DMS53 treated with DMSO at 0.1 percent for 48 hours (cell line): ENCODE measurements around the gene C6orf118.

ENCODE experiments used
- DNase-seq: peaks from one replicate; lab custom pipeline; 2025; ENCODE audit not compliant: unreplicated experiment; lab: John Stamatoyannopoulos, UW

The C6orf118 gene

DNA sequence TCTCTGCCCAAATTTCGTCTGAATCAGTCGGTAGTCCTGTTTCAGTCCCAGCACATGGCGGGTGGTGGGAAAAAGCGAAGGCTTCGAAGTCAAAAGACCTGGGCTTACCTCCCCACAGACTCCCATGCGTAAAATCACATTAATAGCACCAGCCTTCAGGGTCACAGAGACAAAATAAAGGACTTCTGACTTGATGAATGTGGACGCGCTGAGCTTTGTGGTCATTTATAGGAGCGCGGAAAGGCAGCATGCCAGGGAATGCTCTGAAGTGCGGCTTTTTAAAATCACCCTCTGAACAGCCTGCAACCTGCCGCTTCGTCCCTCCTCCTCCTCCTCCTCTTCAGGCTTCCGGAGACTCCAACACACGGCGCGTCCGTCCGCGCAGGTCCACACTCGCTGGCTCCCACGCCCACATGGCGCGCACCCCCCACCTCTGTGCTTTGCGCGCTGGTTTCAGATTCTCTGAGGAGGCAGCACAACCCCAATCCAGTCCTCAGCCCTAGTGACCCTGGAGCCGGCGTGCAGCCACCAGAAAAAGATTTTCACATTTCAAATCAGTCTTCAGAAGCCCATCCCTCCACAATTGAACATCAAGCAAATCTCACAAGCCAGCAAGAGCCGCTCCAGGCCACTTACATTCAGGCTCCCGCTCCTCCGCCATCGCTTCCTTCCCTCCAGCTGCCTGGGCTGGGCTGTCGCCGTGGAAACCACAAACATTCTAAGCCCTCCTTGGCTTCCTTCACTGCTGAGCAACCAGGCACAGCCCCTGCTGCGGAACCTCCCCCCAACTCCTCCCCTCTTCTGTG lies at the start of gene C6orf118:
Gene C6orf118 (minus strand): TSS at position 680 of the 806 bp plus-strand sequence. CDS start 19 bp downstream, at position 661.
- DNase-seq = peak; percentile 44

DNA sequence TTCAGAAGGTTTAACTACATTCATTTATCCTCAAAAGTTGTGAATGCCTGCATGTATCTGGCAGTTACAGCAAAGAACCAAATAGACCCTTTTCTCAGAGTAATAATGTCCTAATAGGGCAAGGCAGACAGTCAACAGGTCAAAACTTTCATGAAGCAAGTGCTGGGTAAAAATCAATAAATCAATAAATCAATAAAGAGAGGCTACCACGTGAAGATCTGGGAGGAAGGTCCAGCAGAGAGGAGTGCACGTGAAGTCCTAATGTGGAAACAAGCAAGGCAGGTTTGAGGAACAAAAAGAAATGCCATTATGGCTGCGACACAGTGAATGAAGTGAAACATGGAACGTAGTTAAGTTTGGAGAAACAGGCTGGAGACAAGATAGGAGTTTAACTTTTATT lies 36.3 kb upstream of the C6orf118 start:
- no peak for DNase-seq

DNA sequence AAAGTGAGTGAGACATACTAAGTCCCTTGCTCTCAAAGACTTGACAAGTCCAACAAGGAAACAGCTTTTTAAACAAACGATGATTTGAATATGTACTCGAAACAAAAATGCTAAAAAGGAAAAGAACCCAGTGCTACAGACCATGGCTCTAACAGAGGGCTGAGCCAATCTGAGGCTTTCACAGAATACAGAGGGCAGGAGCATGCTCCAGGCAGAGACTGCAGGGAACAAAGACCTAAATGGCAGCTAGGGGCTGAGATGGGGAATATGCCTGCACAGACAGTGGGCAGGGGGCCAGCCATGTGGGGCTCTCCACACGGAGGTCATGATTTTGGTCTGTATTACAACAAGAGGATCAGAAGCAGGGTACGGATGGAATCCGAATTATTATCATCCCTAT lies 31.1 kb upstream of the C6orf118 start:
- DNase-seq = no peak

DNA sequence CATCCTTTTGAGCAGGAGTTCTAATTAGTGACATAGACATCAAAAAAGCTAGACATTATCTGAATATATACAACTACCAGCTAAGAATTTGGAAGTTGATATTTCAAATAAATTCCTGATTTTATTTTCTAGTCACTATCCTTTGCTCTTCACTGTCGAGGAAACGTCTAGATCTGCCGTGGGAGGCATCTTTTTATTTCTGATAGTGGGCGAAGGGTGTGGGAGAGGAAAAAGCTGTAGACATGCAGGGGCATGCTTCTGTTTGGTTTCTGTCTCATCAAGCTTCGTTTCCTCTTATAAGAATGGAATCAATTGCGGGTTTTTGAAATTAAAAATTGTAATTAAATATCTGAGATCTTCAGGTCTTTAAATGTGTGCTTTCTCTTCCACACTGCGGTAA lies 16.2 kb upstream of the C6orf118 start:
- no peak for DNase-seq

DNA sequence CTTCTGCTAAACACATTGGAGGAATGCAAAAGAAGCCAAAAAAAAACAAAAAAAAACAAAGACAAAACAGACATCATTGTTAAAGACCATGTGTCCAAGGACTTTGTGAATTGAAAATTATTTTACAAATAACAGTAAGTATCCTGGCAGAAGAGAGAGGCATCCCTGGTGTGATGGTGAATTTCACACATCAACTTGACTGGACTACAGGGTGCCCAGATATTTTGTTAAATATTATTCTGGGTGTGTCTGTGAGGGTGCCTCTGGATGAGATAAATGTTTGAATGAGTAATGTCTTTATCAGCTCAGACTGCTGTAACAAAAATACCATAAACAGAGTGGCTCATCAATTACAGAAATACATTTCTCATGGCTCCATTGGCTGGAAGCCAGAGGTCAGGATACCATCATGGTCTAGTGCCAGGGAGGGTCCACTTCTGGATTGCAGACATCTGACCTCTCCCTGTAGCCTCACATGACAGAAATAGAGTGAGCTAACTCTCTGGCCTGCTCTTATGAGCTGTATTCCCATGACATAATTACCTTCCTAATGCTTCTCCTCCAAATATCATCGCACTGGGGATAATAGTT lies 12.2 kb upstream of the C6orf118 start:
- DNase-seq = no peak

DNA sequence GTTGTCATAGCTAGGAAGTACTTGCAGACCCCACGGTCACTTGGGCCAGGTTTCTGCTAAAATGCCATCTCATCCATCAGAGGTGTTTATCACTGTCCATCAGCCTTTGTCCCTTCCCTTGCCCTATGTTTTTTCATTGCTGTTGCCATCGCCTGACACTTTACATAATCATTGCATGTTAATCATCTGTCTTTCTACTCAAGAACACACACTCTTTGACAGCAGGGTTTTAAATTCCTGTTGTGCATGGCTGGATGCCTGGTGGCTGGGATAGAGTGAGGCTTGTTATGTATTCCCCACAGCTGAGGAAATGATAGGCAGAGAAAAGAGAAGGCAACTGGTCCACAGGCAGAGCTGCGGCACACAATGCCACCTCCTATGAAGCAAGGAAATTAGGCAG lies 11.7 kb upstream of the C6orf118 start:
- DNase-seq = no peak

DNA sequence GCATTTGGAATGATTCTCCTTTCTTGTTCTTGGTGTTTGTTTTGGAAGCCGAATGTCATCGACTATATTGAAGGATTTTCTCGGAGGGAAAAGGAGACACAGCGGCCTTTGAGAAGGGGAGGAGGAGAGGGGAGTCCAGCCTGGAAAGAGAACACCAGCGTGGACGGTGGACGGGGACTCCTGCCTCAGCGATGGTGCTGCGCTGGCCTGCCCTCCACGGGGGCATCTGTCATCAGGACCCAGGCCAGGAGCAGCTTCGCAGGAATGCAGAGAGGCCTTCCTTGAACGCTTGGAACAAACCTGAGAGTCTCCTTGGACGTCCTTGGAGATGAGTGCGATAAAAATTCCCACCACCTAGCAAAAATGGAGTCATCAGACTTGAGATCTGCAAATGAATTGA lies 8.3 kb upstream of the C6orf118 start:
- no peak for DNase-seq

DNA sequence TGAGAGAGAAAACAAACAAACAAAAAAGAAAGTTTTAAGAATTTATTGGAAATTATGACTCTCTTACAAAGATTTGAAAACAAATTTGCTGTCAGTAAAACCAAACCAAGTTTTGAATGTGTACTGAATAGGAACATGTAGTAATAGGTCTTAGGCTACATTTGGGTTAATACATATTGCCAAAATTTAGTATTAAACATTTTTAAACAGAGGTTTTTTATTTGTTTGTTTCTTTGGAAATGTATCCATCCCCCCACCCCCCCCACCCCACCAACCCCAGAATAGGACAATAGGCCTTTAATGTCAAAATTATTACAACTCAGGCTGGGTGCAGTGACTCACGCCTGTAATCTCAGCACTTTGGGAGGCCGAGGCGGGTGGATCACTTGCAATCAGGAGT lies 2.5 kb downstream of the C6orf118 start:
- no peak for DNase-seq

DNA sequence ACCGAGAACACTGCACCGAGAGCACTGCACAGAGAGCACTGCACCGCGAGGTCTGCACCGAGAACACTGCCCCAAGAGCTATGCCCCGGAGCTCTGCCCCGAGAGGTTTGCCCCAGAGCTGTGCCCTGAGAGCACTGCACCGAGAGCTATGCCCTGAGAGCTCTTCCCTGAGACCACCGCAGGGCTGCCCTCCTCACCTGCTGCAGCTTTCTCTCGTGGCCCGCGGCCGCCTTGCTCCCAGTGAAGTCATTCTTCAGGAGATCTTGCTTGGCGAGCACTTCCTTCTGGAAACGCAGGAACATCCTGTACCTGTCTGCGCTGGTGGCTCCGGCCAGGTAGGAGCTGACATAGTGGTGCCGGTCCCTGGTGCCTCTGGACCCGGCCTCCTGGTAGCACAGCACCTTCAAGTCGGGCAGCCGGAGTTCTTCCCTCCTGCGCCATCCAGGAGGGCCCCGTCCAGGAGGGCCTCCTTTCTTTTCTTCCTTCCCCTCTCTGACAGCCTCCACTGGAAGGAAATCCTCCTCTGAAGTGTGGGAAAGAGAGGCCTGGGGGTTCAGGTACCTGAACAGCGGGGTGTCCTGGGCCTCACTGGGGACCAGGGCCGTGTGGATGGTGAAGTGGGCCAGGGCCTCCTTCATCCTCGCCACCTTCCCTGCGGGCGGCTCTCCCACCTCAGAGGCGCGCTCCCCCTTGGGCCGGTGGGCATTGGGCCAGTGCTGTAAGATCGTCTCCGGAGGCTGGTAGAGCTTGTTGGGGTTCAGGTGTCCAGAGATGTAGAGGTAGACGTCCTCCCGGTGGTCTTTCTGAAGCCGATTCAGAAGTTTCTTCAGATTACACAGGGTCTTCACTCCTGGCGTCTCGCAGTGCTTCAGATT lies 7.8 kb downstream of the C6orf118 start:
- DNase-seq = no peak

DNA sequence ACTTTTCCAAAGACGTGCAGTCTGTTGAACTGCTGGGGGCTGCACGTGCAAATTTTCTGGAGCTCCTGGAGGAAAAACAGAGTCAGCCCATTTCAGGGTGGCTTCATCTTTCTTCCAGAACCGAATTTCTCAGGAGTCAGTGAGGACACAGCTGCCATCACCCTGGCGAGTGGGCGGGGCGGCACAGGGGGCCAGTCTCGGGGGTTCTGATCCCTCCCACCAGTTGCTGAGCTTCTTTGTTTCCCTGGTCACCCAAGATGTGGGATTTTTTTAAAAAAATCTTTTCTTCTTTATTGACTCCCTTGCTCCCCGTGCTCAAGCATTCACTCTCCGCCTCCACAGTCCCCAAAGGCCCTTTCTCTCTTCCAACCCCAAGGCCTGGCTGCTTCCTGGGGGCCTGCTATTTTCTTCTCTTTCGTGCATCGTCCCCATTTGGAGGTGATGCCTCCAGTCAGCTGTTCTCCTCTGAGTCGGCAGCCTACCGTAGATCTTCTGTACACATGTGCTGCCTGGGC lies 8.9 kb downstream of the C6orf118 start:
- no peak for DNase-seq

DNA sequence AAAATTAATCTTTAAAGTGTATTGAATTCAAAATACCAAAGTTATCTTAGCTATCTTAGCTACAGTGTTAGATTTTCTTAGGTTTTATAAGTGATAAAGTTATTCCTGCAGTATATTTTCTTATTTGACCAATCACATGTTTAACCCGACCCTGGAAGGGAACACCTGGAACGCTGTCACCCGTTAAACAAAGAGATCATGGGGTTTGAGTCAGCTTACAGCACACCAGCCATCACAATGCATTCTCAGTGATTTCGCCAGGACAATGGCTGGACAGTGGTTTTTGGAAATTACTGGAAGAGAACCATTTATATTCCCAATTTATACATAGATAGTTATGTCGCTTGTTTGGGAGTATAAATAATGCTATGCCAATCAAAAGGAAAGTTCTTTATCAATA lies 10.5 kb downstream of the C6orf118 start:
- DNase-seq = no peak

DNA sequence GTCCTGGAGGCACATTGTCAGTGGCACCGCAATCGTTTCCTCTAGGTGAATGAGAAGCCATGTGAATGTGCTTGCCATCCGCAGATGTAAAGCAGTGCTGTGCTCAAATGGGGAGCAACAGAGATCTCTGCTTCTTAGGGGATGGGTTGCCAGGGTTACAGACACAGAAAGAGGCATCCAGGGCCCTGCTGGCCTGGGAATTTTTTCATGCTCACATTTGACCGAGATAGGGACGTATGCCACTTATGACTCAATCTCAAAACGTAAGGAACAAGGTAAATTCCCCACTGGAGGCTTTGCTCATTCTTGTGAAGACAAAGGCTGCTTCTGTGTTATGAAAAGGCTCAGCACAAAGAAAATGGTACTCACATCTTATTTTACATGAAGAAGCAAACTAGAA lies 11.0 kb downstream of the C6orf118 start:
- no peak for DNase-seq

DNA sequence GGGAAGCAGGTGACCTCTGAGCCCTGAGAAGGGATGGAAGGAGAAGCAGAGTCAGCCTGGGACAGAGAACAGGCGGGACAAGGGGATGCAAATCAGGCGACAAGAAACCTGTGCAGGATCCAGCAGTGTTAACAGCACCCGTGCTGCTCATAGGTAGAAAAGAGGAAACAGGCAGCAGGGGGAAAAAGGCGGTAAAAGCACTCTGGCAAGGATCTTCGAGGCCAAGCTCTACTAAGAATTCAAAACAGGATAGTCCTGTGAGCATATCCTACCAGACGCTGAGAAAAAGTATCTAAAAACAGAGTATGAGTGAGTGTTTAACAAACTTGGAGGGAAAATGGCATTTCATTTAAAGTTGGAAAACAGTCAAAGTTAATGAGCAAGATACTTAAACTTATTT lies 16.7 kb downstream of the C6orf118 start:
- no peak for DNase-seq

DNA sequence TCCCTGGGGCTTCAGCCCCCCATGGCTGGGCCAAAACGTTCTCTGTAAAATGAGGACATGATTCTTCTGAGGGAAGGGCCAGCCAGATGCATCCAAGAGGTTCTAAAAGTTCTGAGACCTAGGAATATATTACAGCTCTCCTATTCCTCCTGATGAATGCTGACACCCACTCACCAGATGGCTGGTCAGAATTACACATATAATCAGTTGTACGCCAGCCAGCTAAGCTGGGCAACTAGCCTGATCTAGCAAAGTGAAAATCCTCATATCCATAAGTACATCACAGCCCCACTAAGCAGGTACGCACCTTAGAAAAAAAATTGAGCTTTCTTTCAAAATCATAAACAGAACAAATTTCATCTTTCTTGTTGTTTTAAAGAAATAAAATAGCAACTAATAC lies 34.8 kb downstream of the C6orf118 start:
- no peak for DNase-seq

DNA sequence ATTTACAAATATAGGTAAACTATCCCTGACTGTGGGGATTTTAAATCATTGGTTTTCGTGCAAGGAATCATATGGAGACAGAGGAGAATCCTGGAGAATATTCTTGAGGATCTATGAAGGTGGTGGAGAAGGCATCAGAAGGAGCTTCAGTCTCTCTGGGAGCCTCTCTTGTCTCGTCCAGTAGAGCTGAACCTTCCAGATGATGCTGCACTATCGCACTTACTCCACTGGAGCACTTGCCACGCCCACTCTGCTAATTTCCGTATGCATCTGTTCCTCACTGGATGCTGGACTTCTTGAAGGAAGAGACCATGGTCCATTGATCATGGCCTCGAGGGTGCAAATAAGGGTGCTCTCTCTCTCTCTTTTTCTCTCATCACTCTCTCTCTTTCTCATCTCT lies 36.8 kb downstream of the C6orf118 start:
- no peak for DNase-seq

DNA sequence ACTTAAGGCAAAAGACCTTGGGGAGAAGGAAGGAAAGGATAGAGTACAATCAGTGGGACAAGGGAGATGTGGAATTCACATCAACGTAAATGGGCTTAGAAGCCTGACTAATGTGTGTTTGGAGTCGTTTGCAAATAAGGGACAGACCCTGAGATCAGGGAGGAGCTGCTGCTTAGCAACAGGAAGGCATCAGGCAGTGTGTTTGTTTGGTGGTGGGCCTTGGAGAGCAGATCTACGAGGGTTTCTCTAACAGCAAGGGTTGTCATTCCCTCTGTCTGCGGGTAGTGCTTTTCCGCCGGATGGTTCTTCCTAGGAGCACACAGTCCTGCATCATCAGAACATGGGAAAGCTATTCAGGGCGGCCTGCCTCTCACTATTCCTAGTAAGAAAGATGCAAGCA lies 40.4 kb downstream of the C6orf118 start:
- DNase-seq = no peak

DNA sequence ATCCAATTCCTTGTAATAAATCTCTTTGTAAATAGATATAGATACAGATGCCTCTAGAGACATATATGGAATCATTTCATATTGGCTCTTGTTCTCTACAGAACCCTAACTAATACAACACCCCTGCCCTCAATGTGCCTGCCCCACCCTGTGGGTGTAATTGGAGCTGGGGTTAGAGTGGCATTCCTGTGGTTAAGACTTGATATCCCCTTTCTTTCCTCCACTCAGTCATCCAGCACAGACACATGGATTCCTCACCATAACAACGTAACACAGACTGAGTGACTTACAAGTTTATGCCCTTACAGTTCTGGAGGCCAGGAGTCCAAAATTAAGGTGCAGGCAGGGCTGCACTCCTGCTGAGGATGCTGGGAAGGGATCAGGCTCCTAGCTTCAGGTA lies 42.8 kb downstream of the C6orf118 start:
- no peak for DNase-seq

DNA sequence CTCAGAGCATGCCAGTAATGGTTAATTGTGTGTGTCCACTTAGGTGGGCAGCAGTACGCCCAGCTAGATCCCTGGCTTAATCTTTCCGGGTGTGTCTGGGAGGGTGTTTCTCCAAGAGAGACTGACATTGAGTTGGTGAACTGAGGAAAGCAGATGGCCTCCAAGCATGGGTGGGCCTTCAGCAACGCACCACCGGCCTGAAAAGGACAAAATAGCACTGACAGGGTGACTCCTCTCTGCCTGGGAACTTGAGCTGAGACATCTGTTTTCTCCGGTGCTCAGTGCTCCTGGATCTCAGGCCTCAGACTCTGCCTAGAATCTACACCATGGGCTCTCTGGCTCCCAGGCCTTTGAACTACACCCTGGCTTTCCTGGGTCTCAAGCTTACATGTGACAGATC lies 43.2 kb downstream of the C6orf118 start:
- DNase-seq = no peak

DNA sequence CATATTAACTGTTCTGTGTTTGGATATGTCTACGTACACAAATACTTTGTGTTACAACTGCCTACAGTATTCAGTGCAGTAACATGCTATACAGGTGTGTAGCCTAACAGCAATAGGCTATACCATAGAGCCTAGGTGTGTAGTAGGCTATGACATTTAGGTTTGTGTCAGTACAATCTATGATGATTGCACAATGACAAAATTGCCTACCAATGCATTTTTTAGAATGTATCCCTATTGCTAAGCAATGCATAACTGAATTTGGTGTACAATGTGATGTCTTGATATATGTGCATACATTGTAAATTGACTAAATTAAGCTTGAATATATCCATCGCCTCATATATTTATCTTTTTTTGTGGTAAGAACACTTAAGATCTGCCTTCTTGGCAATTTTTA lies 48.9 kb downstream of the C6orf118 start:
- DNase-seq = no peak

DNA sequence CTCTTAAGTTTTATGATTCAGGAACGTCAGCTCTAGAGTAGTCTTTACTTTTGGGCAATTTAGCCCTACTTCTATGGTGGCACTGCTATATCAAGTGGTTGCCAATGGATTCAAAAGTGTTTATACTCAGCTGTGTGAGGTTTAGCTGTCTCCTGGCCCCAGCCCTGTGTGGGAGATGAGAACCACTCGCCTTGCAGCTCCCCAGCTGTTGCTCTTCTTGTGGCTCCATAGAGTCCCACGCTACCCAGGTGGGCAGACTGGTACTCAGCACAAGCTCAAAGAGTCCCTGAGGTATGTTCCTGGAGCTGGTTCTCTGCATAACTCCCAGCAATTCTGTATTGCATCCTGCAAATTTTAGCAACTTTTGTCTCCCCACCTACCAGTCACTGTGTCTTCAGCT lies 59.6 kb downstream of the C6orf118 start:
- DNase-seq = no peak

DNA sequence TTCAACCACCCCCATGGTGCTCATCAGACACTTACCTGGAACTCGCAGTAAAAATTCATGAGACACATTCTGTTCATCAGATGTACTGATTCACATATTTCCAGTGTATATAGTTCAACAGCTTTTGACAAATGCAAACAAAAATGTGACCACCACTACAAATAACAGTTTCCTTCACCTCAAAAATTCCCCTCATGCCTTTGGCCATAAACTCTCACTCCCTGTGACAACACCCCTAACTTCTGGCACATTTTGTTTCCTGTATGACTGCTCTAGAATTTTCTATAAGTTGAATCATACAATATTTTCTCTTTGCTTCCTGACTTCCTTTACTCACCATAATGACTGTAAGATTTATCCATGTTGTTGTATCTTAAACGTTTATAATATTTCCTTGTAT lies 63.7 kb downstream of the C6orf118 start:
- DNase-seq = no peak

DNA sequence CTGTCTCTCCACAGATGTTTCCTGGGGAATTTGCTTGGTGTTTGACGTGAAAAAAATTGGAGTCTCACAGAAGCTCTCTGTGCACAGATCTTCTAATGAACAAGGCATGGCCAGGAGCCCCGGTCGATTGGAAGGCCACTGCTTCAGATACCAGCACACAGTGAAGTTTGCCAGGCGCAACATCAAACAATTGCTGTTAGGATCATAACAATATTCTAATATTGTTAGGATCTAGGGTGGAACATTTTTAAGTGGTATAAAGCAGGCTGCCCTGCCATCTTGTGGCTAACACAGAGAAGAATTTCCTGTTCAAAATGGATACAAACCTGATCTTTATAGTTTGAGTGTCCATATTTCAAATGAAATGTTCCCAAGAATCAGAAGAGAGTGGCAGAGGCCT lies 64.1 kb downstream of the C6orf118 start:
- DNase-seq = peak; percentile 5
